GM23248 (cell line): ENCODE data around the gene PHF12. TPM values are rescaled to one million over a fixed set of nuclear protein-coding genes. Genes with fewer than 3 reads are reported as not detected.

ENCODE experiments used
- DNase-seq: peaks from one replicate; pipeline ENCODE4 v3.0.0-alpha.2; 2015
- H2AFZ ChIP-seq: fragments of 200-600 bp; sonication (generic); 2 replicates; pipeline ENCODE4 v1.6.1; 2016; ENCODE audit warnings: antibody characterized with exemption
- H3F3A ChIP-seq: fragments of 200-600 bp; sonication (generic); 2 replicates; pipeline ENCODE4 v1.6.1; 2016; ENCODE audit warnings: mild to moderate bottlenecking, antibody characterized with exemption, mixed run types; ENCODE audit not compliant: insufficient read depth
- H3K27ac ChIP-seq: fragments of 200-600 bp; sonication (generic); 2 replicates; pipeline ENCODE4 v1.5.1; 2016; ENCODE audit warnings: mild to moderate bottlenecking
- H3K27me3 ChIP-seq: fragments of 200-600 bp; sonication (generic); replicated peaks from 2 replicates; pipeline ENCODE4 v1.6.1; 2016; ENCODE audit warnings: mild to moderate bottlenecking; ENCODE audit not compliant: insufficient read depth
- H3K36me3 ChIP-seq: fragments of 200-600 bp; sonication (generic); 2 replicates; pipeline ENCODE4 v1.6.1; 2016; ENCODE audit warnings: low read depth, mild to moderate bottlenecking
- H3K4me1 ChIP-seq: fragments of 200-600 bp; sonication (generic); 2 replicates; pipeline ENCODE4 v1.6.1; 2016; ENCODE audit warnings: mild to moderate bottlenecking; ENCODE audit not compliant: insufficient read depth
- H3K4me2 ChIP-seq: fragments of 200-600 bp; sonication (generic); one replicate; pipeline ENCODE4 v1.6.1; 2016; ENCODE audit warnings: mild to moderate bottlenecking; ENCODE audit not compliant: unreplicated experiment
- H3K4me3 ChIP-seq: fragments of 200-600 bp; sonication (generic); 2 replicates; pipeline ENCODE4 v1.5.1; 2016; ENCODE audit warnings: mild to moderate bottlenecking
- H3K79me2 ChIP-seq: fragments of 200-600 bp; sonication (generic); 2 replicates; pipeline ENCODE4 v1.6.1; 2016; ENCODE audit warnings: mild to moderate bottlenecking; ENCODE audit not compliant: insufficient read depth
- H3K9ac ChIP-seq: fragments of 200-600 bp; sonication (generic); 2 replicates; pipeline ENCODE4 v1.6.1; 2016; ENCODE audit warnings: mild to moderate bottlenecking
- H3K9me2 ChIP-seq: fragments of 200-600 bp; sonication (generic); 2 replicates; pipeline ENCODE4 v1.6.1; 2016; ENCODE audit warnings: mixed run types, mild to moderate bottlenecking, moderate library complexity; ENCODE audit not compliant: insufficient read depth
- H3K9me3 ChIP-seq: fragments of 200-600 bp; sonication (generic); one replicate; pipeline ENCODE4 v1.6.1; 2017; ENCODE audit warnings: low read depth
- H4K20me1 ChIP-seq: fragments of 200-600 bp; sonication (generic); 2 replicates; pipeline ENCODE4 v1.6.0; 2016; ENCODE audit not compliant: insufficient read depth
- EZH2 ChIP-seq: fragments of 200-600 bp; sonication (generic); IDR thresholded peaks from 2 replicates; pipeline ENCODE4 v1.6.1; 2018; ENCODE audit warnings: antibody characterized with exemption, mild to moderate bottlenecking; ENCODE audit not compliant: insufficient read depth, poor library complexity, severe bottlenecking
- EZH2phosphoT487 ChIP-seq: fragments of 200-600 bp; sonication (generic); IDR thresholded peaks from 2 replicates; pipeline ENCODE4 v1.6.1; 2018; ENCODE audit warnings: antibody characterized with exemption, moderate library complexity, mild to moderate bottlenecking, low read depth; ENCODE audit not compliant: insufficient read depth
- WGBS, 2 experiments: methylation state at CpG; one replicate each; pipeline ENCODE4 v1.1.6; 2015 to 2017; ENCODE audit warnings: low lambda C conversion rate in 2 of 2, low coverage in 1 of 2; ENCODE audit errors: missing lambda C conversion rate in 2 of 2; 5-methylcytosine and 5-hydroxymethylcytosine counted together
- in situ Hi-C: fragments of 300-500 bp; cut with MboI; formaldehyde crosslinking; loops from 2 replicates; pipeline ENCODE4 v1.15.0; 2020
- polyA plus RNA-seq: library from polyadenylated mRNA; unstranded; fragments of >200 nt; fragmentation: Nextera tagmentation; extraction: Ambion mirVana; gene quantifications from 2 replicates; pipeline ENCODE4 v1.2.1, GENCODE V29; 2016
- total RNA-seq: library from RNA; depleted of rRNA; stranded (reverse); fragments of >200 nt; shearing (Covaris generic); gene quantifications from 2 replicates; pipeline ENCODE4 v1.2.3, GENCODE V29; 2014

Gene PHF12
- total and polyA plus RNA-seq, 2 experiments from 2014 or later = 6.1 to 27.7 TPM

- TF ChIP-seq EZH2phosphoT487 (no peak), EZH2 (no peak)
- no peaks in the 10 kb centered on the region for H3F3A ChIP-seq
- no peaks in the 10 kb centered on the region for H3K36me3 ChIP-seq
- in situ Hi-C loops = loop anchor here (5.0 kb wide), 1 partner anchor 138 kb away; no protein-coding TSS in a partner anchor
- H3K4me3 ChIP-seq = no peak overlapping the region
- peaks cover 11% of the 10 kb centered on the region; the same call in 1 of the 2 replicates for H3K4me1 ChIP-seq
- H2AFZ ChIP-seq = no peak overlapping the region
- H3K9me3 ChIP-seq = no peaks in the 10 kb centered on the region
- no peak overlapping the region for H3K9ac ChIP-seq
- WGBS, 2 experiments = 39 to 42% methylated on average over 2 of the region's 2 CpGs
- no peaks in the 10 kb centered on the region for H4K20me1 ChIP-seq
- no peak overlapping the region for H3K27ac ChIP-seq
- H3K9me2 ChIP-seq = no peaks in the 10 kb centered on the region
- H3K4me2 ChIP-seq = no peak overlapping the region
- H3K79me2 ChIP-seq = no peaks in the 10 kb centered on the region
- peaks cover 10% of the 10 kb centered on the region; the same call in 1 of the 2 replicates for H3K27me3 ChIP-seq
- no peak for DNase-seq
Observed at GRCh38 chr17:28968914-28969295, 17.6 kb upstream of the PHF12 start.

- no peak for DNase-seq
- TF ChIP-seq EZH2phosphoT487 (no peak), EZH2 (no peak)
- Histone ChIP-seq H3K36me3 (no peaks in the 10 kb centered on the region), H3K9ac (no peak overlapping the region), H2AFZ (no peak overlapping the region), H3K27ac (no peak overlapping the region), H3K9me3 (no peaks in the 10 kb centered on the region), H3F3A (no peaks in the 10 kb centered on the region), H3K9me2 (no peaks in the 10 kb centered on the region), H3K27me3 (peaks cover 13% of the 10 kb centered on the region; the same call in 1 of the 2 replicates), H3K79me2 (no peaks in the 10 kb centered on the region), H3K4me2 (no peak overlapping the region), H3K4me3 (no peak overlapping the region), H3K4me1 (0 out of 2 replicates have a peak, but pooled peaks cover 6% of the 10 kb centered on the region), H4K20me1 (no peaks in the 10 kb centered on the region)
- 41 to 49% methylated on average over 10 of the region's 10 CpGs for WGBS, 2 experiments
- in situ Hi-C loops = loop anchor here (5.0 kb wide), 1 partner anchor 139 kb away; no protein-coding TSS in a partner anchor
Observed at GRCh38 chr17:28968231-28968913, 17.1 kb upstream of the PHF12 start.

- Histone ChIP-seq H3K4me3 (no peak overlapping the region), H3F3A (no peaks in the 10 kb centered on the region), H3K79me2 (no peaks in the 10 kb centered on the region), H3K4me1 (0 out of 2 replicates have a peak, but pooled peaks cover 5% of the 10 kb centered on the region), H3K4me2 (no peak overlapping the region), H4K20me1 (no peaks in the 10 kb centered on the region), H3K27ac (no peak overlapping the region), H3K9ac (no peak overlapping the region), H3K36me3 (no peaks in the 10 kb centered on the region), H3K9me3 (no peaks in the 10 kb centered on the region), H3K27me3 (peaks cover 11% of the 10 kb centered on the region; the same call in 1 of the 2 replicates), H3K9me2 (no peaks in the 10 kb centered on the region), H2AFZ (no peak overlapping the region)
- in situ Hi-C loops = loop anchor here (5.0 kb wide), 1 partner anchor 140 kb away; no protein-coding TSS in a partner anchor
- no peak for DNase-seq
- WGBS, 2 experiments = 41 to 44% methylated on average over 7 of the region's 7 CpGs
- TF ChIP-seq EZH2 (no peak), EZH2phosphoT487 (no peak)
Observed at GRCh38 chr17:28967221-28968135, 16.2 kb upstream of the PHF12 start.

GRCh38 chr17:28963841-28964240, 12.5 kb upstream of the PHF12 start:
- no peak overlapping the region for H3K27ac ChIP-seq
- in situ Hi-C loops = no loop called here
- DNase-seq = no peak
- no peak overlapping the region for H3K4me2 ChIP-seq
- H3K4me3 ChIP-seq = no peak overlapping the region
- no peak overlapping the region for H3K9ac ChIP-seq
- no peaks in the 10 kb centered on the region for H3K9me2 ChIP-seq
- no peaks in the 10 kb centered on the region for H3K36me3 ChIP-seq
- H3K4me1 ChIP-seq = no peaks in the 10 kb centered on the region
- no peaks in the 10 kb centered on the region for H3K79me2 ChIP-seq
- 40 to 44% methylated on average over 7 to 8 of the region's 8 CpGs for WGBS, 2 experiments
- no peaks in the 10 kb centered on the region for H3F3A ChIP-seq
- H3K9me3 ChIP-seq = no peaks in the 10 kb centered on the region
- H2AFZ ChIP-seq = no peak overlapping the region
- H4K20me1 ChIP-seq = no peaks in the 10 kb centered on the region
- H3K27me3 ChIP-seq = peaks cover 15% of the 10 kb centered on the region
- TF ChIP-seq EZH2 (no peak), EZH2phosphoT487 (no peak)
